HepG2 (cell line): Measurements from ENCODE around the gene ZNF442. TPM values are rescaled to one million over a fixed set of nuclear protein-coding genes. Genes with fewer than 3 reads are reported as not detected.

Experiments used
- BRD4 ChIP-seq: sonication (generic); formaldehyde crosslinking; IDR thresholded peaks from 2 replicates; pipeline ENCODE4 v1.4.0; 2020; ENCODE audit warnings: missing genetic modification reagents
- CHD2 ChIP-seq: IDR thresholded peaks from 2 replicates; pipeline ENCODE4 v1.6.1; 2011; ENCODE audit warnings: low read depth, low read length, improper control_type of control experiment
- ELF3 ChIP-seq: IDR thresholded peaks from 2 replicates; pipeline ENCODE4 v1.6.1; 2016; ENCODE audit warnings: missing genetic modification reagents, missing compliant biosample characterization
- GATA4 ChIP-seq: sonication (generic); IDR thresholded peaks from 2 replicates; pipeline ENCODE4 v1.6.1; 2016; ENCODE audit warnings: antibody characterized with exemption, low read depth, borderline replicate concordance
- GMEB1 ChIP-seq: sonication (generic); formaldehyde crosslinking; IDR thresholded peaks from 2 replicates; pipeline ENCODE4 v1.5.1; 2020; ENCODE audit warnings: missing genetic modification reagents, mild to moderate bottlenecking, borderline replicate concordance
- GZF1 ChIP-seq: sonication (generic); formaldehyde crosslinking; IDR thresholded peaks from 2 replicates; pipeline ENCODE4 v1.5.1; 2020; ENCODE audit warnings: mild to moderate bottlenecking, missing genetic modification reagents
- IRF9 ChIP-seq: sonication (generic); formaldehyde crosslinking; IDR thresholded peaks from 2 replicates; pipeline ENCODE4 v1.8.0; 2022; ENCODE audit warnings: missing genetic modification reagents, mild to moderate bottlenecking, borderline replicate concordance
- MTF1 ChIP-seq: sonication (generic); formaldehyde crosslinking; IDR thresholded peaks from 2 replicates; pipeline ENCODE4 v1.5.0; 2020; ENCODE audit warnings: missing genetic modification reagents
- MYC ChIP-seq: sonication (generic); formaldehyde crosslinking; IDR thresholded peaks from 2 replicates; pipeline ENCODE4 v1.9.0; 2021; ENCODE audit warnings: missing genetic modification reagents, borderline replicate concordance
- NONO ChIP-seq, 2 experiments: fragments of 450-650 bp in 1 of 2; sonication (generic) in 1 of 2; formaldehyde crosslinking in 1 of 2; IDR thresholded peaks in 1 of 2; conservative IDR thresholded peaks in 1 of 2; 2 replicates each; pipeline versions ENCODE4 v1.6.1 to v1.8.0; 2017 to 2022; ENCODE audit warnings: mild to moderate bottlenecking in 1 of 2, missing genetic modification reagents in 1 of 2, moderate library complexity in 1 of 2
- RAD21 ChIP-seq: fragments of 450-650 bp; formaldehyde crosslinking; IDR thresholded peaks from 2 replicates; pipeline ENCODE4 v1.5.0; 2020; ENCODE audit warnings: mild to moderate bottlenecking
- RFXAP ChIP-seq: sonication (generic); formaldehyde crosslinking; IDR thresholded peaks from 2 replicates; pipeline ENCODE4 v1.4.0; 2020; ENCODE audit warnings: missing genetic modification reagents, borderline replicate concordance
- SIN3B ChIP-seq: fragments of 150-350 bp; IDR thresholded peaks from 2 replicates; pipeline ENCODE4 v1.6.1; 2014; ENCODE audit warnings: low read length
- ZNF512 ChIP-seq: sonication (generic); formaldehyde crosslinking; IDR thresholded peaks from 2 replicates; pipeline ENCODE4 v1.4.0; 2020; ENCODE audit warnings: mild to moderate bottlenecking, missing genetic modification reagents
- ZNF724P ChIP-seq: sonication (generic); formaldehyde crosslinking; IDR thresholded peaks from 2 replicates; pipeline ENCODE4 v1.8.0; 2022; ENCODE audit warnings: missing genetic modification reagents, borderline replicate concordance
- polyA plus RNA-seq, 8 experiments: library from polyadenylated mRNA; depleted of rRNA in 3 of 8; stranded (reverse) in 7 of 8; unstranded in 1 of 8; fragments of >200 nt; fragmentation: Illumina TruSeq in 4 of 8; extraction: Trizol in 4 of 8; gene quantifications; 2 replicates each; pipeline versions ENCODE4 v1.2.1 to v1.2.3, GENCODE V29; 2011 to 2016; ENCODE audit warnings: low read depth in 4 of 8, missing spikeins in 1 of 8, mixed read lengths in 1 of 8; ENCODE audit not compliant: insufficient read depth in 1 of 8
- total RNA-seq, 5 experiments: library from RNA; depleted of rRNA; stranded (reverse); fragments of >200 nt; fragmentation: Illumina TruSeq; extraction: Trizol; gene quantifications; 2 replicates each; pipeline ENCODE4 v1.2.3, GENCODE V29; 2016; ENCODE audit warnings: low read depth in 1 of 5
- TF ChIP-seq, protein P1 (sequence below): sonication (generic); formaldehyde crosslinking; IDR thresholded peaks from 2 replicates; pipeline ENCODE4 v1.5.0; 2020; ENCODE audit warnings: mild to moderate bottlenecking, missing genetic modification reagents
- TF ChIP-seq, protein P2 (sequence below): sonication (generic); formaldehyde crosslinking; IDR thresholded peaks from 2 replicates; pipeline ENCODE4 v1.8.0; 2022; ENCODE audit warnings: mild to moderate bottlenecking, missing genetic modification reagents
- TF ChIP-seq, protein P3 (sequence below): sonication (generic); formaldehyde crosslinking; IDR thresholded peaks from 2 replicates; pipeline ENCODE4 v1.5.0; 2020; ENCODE audit warnings: missing genetic modification reagents

The ZNF442 gene
- total and polyA plus RNA-seq, 2 of the 13 experiments (the other 11 are each of a cell fraction or from before 2014, with no cell fraction given): 1.0 to 6.0 TPM

DNA sequence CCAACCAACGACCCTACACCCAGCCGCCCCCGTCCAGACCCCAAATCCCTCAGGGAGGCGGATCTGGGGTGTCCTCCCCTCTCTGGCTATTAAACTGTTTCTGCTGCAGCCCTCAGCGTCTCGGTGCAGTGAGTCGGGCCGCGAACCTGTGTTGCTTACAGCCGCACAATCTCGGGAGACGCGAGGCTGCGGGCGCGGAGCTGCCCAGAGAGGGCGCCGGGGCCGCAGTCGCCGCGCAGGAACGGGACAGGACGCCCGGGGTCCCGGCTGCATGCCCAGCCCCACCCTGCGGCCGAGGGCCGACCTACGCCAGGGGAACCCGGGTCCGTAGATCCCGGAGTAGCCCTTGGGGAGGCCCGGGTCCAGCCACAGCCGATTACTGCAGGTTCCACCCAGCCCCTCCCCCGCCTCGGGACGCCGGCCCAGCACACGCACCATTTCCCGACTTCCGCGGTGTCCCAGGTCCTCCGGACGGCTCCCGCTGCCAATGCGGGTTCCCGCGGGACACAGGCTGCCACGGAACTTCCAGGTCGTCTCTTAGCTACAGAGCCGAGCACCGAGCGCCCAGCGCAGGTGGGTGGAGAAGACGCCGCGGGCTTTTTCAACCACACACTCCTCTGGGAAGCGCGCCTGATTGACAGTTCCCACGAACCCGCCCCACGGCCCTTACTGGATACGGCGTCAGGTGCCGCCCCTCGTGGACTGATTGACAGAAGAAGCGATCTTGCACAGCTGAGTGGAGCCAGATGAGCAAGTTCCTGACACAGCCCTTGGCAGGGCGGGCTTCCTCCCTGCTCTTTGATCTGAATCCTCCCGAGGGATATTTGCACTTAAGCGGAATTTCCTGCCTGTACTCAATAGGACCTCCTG, 35.4 kb upstream of the ZNF442 start, which contains the start of gene ZNF799 (continued):
- TF ChIP-seq NONO (IDR thresholded peaks at IDR 0.05): no peak
- TF ChIP-seq NONO (CRISPR knock-in tag; conservative IDR thresholded peaks at IDR 0.05): peak; percentile 83
- peak; percentile 38; the same call in 1 of the 2 replicates for TF ChIP-seq GMEB1
- no peak for TF ChIP-seq MTF1
- TF ChIP-seq BRD4: no peak
- TF ChIP-seq GATA4: no peak
- TF ChIP-seq, protein P1, sequence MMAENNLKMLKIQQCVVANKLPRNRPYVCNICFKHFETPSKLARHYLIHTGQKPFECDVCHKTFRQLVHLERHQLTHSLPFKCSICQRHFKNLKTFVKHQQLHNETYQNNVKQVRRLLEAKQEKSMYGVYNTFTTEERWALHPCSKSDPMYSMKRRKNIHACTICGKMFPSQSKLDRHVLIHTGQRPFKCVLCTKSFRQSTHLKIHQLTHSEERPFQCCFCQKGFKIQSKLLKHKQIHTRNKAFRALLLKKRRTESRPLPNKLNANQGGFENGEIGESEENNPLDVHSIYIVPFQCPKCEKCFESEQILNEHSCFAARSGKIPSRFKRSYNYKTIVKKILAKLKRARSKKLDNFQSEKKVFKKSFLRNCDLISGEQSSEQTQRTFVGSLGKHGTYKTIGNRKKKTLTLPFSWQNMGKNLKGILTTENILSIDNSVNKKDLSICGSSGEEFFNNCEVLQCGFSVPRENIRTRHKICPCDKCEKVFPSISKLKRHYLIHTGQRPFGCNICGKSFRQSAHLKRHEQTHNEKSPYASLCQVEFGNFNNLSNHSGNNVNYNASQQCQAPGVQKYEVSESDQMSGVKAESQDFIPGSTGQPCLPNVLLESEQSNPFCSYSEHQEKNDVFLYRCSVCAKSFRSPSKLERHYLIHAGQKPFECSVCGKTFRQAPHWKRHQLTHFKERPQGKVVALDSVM (CRISPR knock-in tag): no peak; the same call in 1 of the 2 replicates
- TF ChIP-seq CHD2: 0 out of 2 replicates have a peak, but pooled peaks have one; percentile 10
- no peak for TF ChIP-seq GZF1 (CRISPR knock-in tag)
- no peak; the same call in 1 of the 2 replicates for TF ChIP-seq ZNF724P (CRISPR knock-in tag)
- peak; percentile 86 for TF ChIP-seq ELF3
- TF ChIP-seq, protein P2, sequence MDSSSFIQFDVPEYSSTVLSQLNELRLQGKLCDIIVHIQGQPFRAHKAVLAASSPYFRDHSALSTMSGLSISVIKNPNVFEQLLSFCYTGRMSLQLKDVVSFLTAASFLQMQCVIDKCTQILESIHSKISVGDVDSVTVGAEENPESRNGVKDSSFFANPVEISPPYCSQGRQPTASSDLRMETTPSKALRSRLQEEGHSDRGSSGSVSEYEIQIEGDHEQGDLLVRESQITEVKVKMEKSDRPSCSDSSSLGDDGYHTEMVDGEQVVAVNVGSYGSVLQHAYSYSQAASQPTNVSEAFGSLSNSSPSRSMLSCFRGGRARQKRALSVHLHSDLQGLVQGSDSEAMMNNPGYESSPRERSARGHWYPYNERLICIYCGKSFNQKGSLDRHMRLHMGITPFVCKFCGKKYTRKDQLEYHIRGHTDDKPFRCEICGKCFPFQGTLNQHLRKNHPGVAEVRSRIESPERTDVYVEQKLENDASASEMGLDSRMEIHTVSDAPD: no peak
- TF ChIP-seq RFXAP (CRISPR knock-in tag): no peak
- TF ChIP-seq IRF9 (CRISPR knock-in tag): no peak
- TF ChIP-seq MYC (CRISPR knock-in tag): no peak; the same call in 1 of the 2 replicates
- TF ChIP-seq RAD21 (CRISPR knock-in tag): peak; percentile 27; the same call in 1 of the 2 replicates
- no peak for TF ChIP-seq ZNF512 (CRISPR knock-in tag)
- TF ChIP-seq, protein P3, sequence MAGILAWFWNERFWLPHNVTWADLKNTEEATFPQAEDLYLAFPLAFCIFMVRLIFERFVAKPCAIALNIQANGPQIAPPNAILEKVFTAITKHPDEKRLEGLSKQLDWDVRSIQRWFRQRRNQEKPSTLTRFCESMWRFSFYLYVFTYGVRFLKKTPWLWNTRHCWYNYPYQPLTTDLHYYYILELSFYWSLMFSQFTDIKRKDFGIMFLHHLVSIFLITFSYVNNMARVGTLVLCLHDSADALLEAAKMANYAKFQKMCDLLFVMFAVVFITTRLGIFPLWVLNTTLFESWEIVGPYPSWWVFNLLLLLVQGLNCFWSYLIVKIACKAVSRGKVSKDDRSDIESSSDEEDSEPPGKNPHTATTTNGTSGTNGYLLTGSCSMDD: no peak
- peak; percentile 80 for TF ChIP-seq SIN3B
